Kidney epithelial cell (primary cell): Measurements from ENCODE around the gene MCC. TPM values are rescaled to one million over a fixed set of nuclear protein-coding genes. Genes with fewer than 3 reads are reported as not detected.

ENCODE experiments used
- DNase-seq: peaks from one replicate; pipeline ENCODE4 v3.0.0-alpha.2; 2010; ENCODE audit warnings: low read depth
- H3K27me3 ChIP-seq: 2 replicates; pipeline ENCODE4 v1.6.0; 2011; ENCODE audit warnings: low read length; ENCODE audit not compliant: control insufficient read depth, insufficient read depth
- H3K36me3 ChIP-seq: 2 replicates; pipeline ENCODE4 v1.5.1; 2011; ENCODE audit warnings: low read length; ENCODE audit not compliant: control insufficient read depth, insufficient read depth
- H3K4me3 ChIP-seq: 2 replicates; pipeline ENCODE4 v1.5.1; 2011; ENCODE audit warnings: low read depth, mild to moderate bottlenecking, control low read depth, low read length
- CTCF ChIP-seq: IDR thresholded peaks from 2 replicates; pipeline ENCODE4 v1.5.1; 2011; ENCODE audit warnings: mild to moderate bottlenecking, moderate library complexity, low read length, control low read depth, inconsistent platforms; ENCODE audit not compliant: insufficient read depth, poor library complexity, severe bottlenecking
- total RNA-seq: library from RNA; depleted of rRNA; stranded (reverse); fragments of >200 nt; gene quantifications from 2 replicates; pipeline ENCODE4 v1.2.3, GENCODE V29; 2015

Gene MCC
- total RNA-seq, 1 donor from 2014 or later, result 16.7 TPM

GRCh38 chr5:112995764-112996618 is 492.3 kb downstream of the MCC start:
- DNase-seq, result no peak
- Histone ChIP-seq H3K27me3 (no peaks in the 10 kb centered on the region), H3K4me3 (no peak overlapping the region), H3K36me3 (no peaks in the 10 kb centered on the region)
- peak; percentile 87 for TF ChIP-seq CTCF

GRCh38 chr5:112986224-112986623 is 502.0 kb downstream of the MCC start:
- TF ChIP-seq CTCF, result no peak
- H3K36me3 ChIP-seq, result no peaks in the 10 kb centered on the region
- DNase-seq, result no peak
- no peaks in the 10 kb centered on the region for H3K27me3 ChIP-seq
- H3K4me3 ChIP-seq, result no peak overlapping the region

- Histone ChIP-seq H3K27me3 (no peaks in the 10 kb centered on the region), H3K4me3 (no peak overlapping the region), H3K36me3 (no peaks in the 10 kb centered on the region)
- no peak for TF ChIP-seq CTCF
- DNase-seq, result no peak
These were observed 504.9 kb downstream of the MCC start for GRCh38 chr5:112983363-112983762.

- DNase-seq, result no peak
- H3K36me3 ChIP-seq, result no peaks in the 10 kb centered on the region
- no peak for TF ChIP-seq CTCF
- no peaks in the 10 kb centered on the region for H3K27me3 ChIP-seq
- no peak overlapping the region for H3K4me3 ChIP-seq
These were observed 508.5 kb downstream of the MCC start for GRCh38 chr5:112979723-112980122.

GRCh38 chr5:112978836-112979235 is 509.4 kb downstream of the MCC start:
- no peaks in the 10 kb centered on the region for H3K27me3 ChIP-seq
- no peak for TF ChIP-seq CTCF
- DNase-seq, result no peak
- H3K4me3 ChIP-seq, result no peak overlapping the region
- no peaks in the 10 kb centered on the region for H3K36me3 ChIP-seq

- H3K27me3 ChIP-seq, result no peaks in the 10 kb centered on the region
- peak overlapping the region; percentile 84 for H3K4me3 ChIP-seq
- no peaks in the 10 kb centered on the region for H3K36me3 ChIP-seq
- no peak for DNase-seq
- no peak for TF ChIP-seq CTCF
These were observed 510.8 kb downstream of the MCC start for GRCh38 chr5:112977440-112977861.
